SH-SY5Y (cell line): Measurements from ENCODE around the gene MC1R.

Experiments used
- GATA2 ChIP-seq: IDR thresholded peaks from 2 replicates; pipeline ENCODE4 v1.6.1; 2011; ENCODE audit warnings: mild to moderate bottlenecking, low read depth, low read length
- GATA3 ChIP-seq: IDR thresholded peaks from 2 replicates; pipeline ENCODE4 v1.6.1; 2011; ENCODE audit warnings: low read depth, mild to moderate bottlenecking, low read length, moderate library complexity

DNA sequence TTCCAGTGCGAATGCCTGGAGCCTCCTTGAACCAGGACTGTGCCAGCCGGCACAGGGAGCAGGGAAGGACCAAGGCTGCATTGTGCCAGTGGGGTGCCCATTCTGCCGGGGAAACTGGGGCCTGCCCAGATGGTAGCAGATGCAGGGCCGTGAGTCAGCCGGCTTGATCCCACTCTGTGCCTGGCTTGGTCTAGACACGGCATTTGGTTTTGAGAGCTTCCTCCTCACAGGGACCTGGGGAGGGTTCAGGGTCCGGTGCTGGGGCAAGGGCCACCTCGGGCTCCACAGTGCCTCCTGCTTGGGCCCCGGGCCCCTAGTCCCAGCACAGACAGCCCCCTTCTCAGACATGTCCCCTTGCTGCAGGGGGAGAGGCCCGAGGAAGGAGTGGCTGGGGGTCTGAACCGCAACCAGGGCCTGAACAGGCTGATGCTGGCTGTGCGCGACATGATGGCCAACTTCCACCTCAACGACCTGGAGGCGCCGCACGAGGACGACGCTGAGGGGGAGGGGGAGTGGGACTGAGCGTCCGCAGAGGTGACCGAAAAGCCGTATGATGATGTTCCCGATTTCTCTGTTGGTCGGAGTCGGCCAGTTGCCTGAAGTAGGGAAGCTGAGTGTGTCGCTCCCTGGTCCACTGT, 7.8 kb upstream of the MC1R start:
- TF ChIP-seq GATA3 (no peak), GATA2 (no peak)
